ENCODE data around the gene GGA1. TPM values are rescaled to one million over a fixed set of nuclear protein-coding genes. Genes with fewer than 3 reads are reported as not detected.

GGA1 gene
- total and polyA plus RNA-seq, 9 of the 15 experiments (the other 6 are each of a cell fraction or from before 2014, with no cell fraction given) = 1.5 to 69.5 (median 31.6) TPM

DNA sequence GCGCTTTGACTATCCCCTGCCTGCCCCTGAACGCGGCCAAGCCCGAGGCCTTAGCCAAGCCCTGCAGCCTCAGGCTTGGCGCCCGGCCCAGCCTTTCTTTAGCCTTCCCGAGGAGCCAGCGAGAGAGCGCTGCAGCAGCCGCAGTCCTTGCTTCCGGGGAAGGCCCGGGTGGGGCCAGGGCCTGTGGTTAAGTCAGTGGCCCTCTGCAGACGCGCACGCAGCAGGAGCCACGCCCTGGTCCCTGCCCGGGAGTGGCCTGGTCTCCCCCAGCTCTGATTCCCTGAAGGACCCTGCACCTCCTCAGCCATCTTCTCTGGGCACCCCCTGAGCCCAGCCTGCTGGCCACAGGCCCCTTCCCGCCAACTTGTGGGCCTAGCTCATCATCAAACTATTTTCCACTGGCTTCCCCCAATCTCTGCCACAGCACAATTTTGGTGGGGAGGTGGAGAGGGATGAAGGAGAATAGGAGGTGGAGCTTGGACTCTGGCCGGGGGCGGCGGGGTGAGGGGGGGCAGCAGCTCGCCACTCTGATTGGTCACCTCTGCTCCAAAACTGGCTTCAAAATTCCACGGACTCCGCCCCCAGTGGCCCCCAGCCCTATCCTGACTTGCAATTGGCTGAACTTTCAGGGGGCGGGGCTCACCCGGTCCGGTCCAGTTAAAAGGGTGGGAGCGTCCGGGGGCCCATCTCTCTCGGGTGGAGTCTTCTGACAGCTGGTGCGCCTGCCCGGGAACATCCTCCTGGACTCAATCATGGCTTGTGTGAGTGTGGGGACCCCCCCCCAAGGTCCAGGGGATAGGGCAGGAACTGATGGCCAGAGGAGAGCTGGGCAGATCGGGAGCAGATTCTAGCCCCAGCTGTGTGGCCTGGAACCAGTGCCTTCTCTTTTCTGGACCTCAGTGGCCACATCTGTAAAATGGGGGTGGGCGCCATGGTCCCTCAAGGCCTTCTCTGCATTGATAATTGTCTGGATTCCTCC, 66.6 kb downstream of the GGA1 start, which contains the start of gene LGALS1 (continued):
- TF ChIP-seq CBX2 (IDR thresholded peaks at IDR 0.05; ENCODE audit: insufficient read depth, low read length, poor library complexity, severe bottlenecking) = no peak
- no peak for TF ChIP-seq ZNF696 (CRISPR knock-in tag; conservative IDR thresholded peaks at IDR 0.05)
- TF ChIP-seq, protein P1, sequence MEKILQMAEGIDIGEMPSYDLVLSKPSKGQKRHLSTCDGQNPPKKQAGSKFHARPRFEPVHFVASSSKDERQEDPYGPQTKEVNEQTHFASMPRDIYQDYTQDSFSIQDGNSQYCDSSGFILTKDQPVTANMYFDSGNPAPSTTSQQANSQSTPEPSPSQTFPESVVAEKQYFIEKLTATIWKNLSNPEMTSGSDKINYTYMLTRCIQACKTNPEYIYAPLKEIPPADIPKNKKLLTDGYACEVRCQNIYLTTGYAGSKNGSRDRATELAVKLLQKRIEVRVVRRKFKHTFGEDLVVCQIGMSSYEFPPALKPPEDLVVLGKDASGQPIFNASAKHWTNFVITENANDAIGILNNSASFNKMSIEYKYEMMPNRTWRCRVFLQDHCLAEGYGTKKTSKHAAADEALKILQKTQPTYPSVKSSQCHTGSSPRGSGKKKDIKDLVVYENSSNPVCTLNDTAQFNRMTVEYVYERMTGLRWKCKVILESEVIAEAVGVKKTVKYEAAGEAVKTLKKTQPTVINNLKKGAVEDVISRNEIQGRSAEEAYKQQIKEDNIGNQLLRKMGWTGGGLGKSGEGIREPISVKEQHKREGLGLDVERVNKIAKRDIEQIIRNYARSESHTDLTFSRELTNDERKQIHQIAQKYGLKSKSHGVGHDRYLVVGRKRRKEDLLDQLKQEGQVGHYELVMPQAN (IDR thresholded peaks at IDR 0.05; ENCODE audit: borderline replicate concordance) = peak; percentile 33; the same call in 1 of the 2 replicates
- TF ChIP-seq ZNF668 (CRISPR knock-in tag; IDR thresholded peaks at IDR 0.05) = no peak

DNA sequence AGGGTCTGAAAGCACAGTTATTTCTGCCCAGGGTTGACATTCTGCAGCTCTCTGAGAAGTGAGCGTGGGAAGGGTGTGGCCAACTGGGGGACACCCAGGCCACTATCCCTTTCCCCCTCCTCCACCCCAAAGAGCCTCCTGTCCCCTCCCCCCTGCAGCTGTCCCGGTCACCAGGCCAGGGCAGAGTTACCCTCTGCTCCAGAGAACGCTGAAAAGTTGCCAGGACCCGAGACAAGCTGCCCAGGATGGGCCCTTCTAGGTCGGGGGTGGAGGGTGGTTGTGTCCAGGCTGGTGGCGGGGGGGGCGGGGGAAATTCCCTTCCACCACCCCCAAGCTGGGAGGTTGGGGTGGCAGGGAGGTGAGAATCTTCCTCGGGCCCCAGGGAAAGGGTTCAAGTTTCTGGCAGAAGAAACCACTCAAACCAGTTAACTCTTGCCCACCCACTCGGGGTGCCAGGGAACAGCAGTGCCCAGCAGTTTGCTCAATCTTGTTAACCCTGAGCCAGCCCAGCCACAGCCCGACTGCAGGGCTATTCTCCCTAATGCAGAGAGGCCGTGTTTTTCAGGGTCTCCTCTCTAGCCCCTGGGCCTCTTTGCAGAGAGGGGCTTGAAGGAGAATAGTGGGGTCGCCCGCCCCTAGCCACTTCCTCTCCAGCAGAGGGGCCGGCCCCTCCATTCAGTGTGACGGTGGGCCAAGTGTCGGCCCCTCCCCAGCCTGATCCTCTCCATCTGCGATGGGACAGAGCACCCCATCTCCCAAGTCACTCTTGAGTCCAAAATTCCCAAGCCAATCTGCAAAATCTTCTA, 67.5 kb downstream of the GGA1 start:
- Histone ChIP-seq H3K9ac (ENCODE audit: insufficient read depth in 1 of 2, low read depth in 2 of 2, low read length in 2 of 2) (peak overlapping the region; percentile 71 to 84), H3K4me1 (replicated peaks in 1 of 2; ENCODE audit: control insufficient read depth in 2 of 2, insufficient read depth in 2 of 2, low read length in 2 of 2) (peaks cover 3 to 63% of the 10 kb centered on the region in 2 experiments; a peak in 4 of 5 replicates), H3K9me3 (replicated peaks; ENCODE audit: control insufficient read depth, insufficient read depth, low read depth, low read length) (no peaks in the 10 kb centered on the region), H3K4me2 (ENCODE audit: insufficient read depth, low read length) (peak overlapping the region; percentile 86), H3K27ac (ENCODE audit: extremely low read depth, low read depth, low read length) (peak overlapping the region; percentile 85), H4K20me1 (replicated peaks; ENCODE audit: control insufficient read depth, insufficient read depth, low read length) (no peaks in the 10 kb centered on the region), H2AFZ (ENCODE audit: low read depth, low read length) (no peak overlapping the region), H3K4me3 (peak overlapping the region; percentile 52), H3K36me3 (ENCODE audit: control insufficient read depth, insufficient read depth, low read length) (peaks cover 5% of the 10 kb centered on the region; the same call in 1 of the 3 replicates), H3K27me3 (ENCODE audit: control insufficient read depth in 2 of 2, insufficient read depth in 2 of 2, low read length in 2 of 2) (no peaks in the 10 kb centered on the region), H3K9me1 (ENCODE audit: control insufficient read depth, insufficient read depth, low read length) (no peaks in the 10 kb centered on the region), H3K79me2 (ENCODE audit: control insufficient read depth, insufficient read depth, low read length) (peaks cover 23% of the 10 kb centered on the region)
- CTCF ChIA-PET (ENCODE audit: low intra/inter-chr PET ratio) = no interaction called here
- peak in 1 of 4 experiments; percentile 57 for DNase-seq (ENCODE audit: extremely low read depth in 1 of 4, low spot score in 3 of 4)
- in situ Hi-C loops (cut with MboI) = no loop called here
- POLR2A ChIA-PET = interaction anchor here (1.0 to 2.1 kb wide), 6 partner anchors 15 to 163 kb away, joined by 3 to 12 read pairs (median 6); partner anchors contain the start of gene PDXP
- peak; percentile 5; the same call in 2 of the 3 replicates for ATAC-seq
- TF ChIP-seq ZNF507 (tag; conservative IDR thresholded peaks at IDR 0.05) (no peak), ZNF830 (CRISPR knock-in tag; IDR thresholded peaks at IDR 0.05) (no peak), SRSF7 (optimal IDR thresholded peaks at IDR 0.05; ENCODE audit: low read depth, low read length) (no peak), ADNP (tag; IDR thresholded peaks at IDR 0.05) (peak; percentile 8; the same call in 1 of the 2 replicates), IRF2 (CRISPR knock-in tag; IDR thresholded peaks at IDR 0.05) (no peak)
- 8% methylated on average over 6 of the region's 17 CpGs for WGBS (ENCODE audit: insufficient coverage, low coverage, missing lambda C conversion rate)
- intact Hi-C loops (cut with micrococcal nuclease) = no loop called here
- peak; percentile 57 for FAIRE-seq
- TSS peak; percentile 85 for BruUV-seq (replicated peaks)

Data from K562 (cell line).